Activated B cell treated with CpG ODN at 0.5 μM for 24 hours (primary cell): ENCODE results near the gene LRRC8C. TPM values are rescaled to one million over a fixed set of nuclear protein-coding genes. Genes with fewer than 3 reads are reported as not detected.
A peak's percentile ranks its signal among the peaks of the same experiment; 100 is the strongest.

ENCODE experiments used
- ATAC-seq: fragments of 200-7000 bp; cut with Tn5 transposase; one replicate; pipeline ENCODE4 v1.10.0; 2021; ENCODE audit warnings: low read depth, mild to moderate bottlenecking, moderate library complexity
- CTCF ChIA-PET: fragments of 350-600 bp; sonication (Branson Sonifier 250); formaldehyde crosslinking; loops from one replicate; lab custom pipeline; 2021; ENCODE audit warnings: antibody characterized with exemption; lab: Charles Lee
- POLR2A ChIA-PET: fragments of 350-600 bp; sonication (Branson Sonifier 250); formaldehyde crosslinking; loops from one replicate; lab custom pipeline; 2021; ENCODE audit warnings: antibody characterized with exemption; lab: Charles Lee
- DNase-seq: peaks from one replicate; pipeline ENCODE4 v3.0.0; 2022
- H3K27ac Mint-ChIP-seq: one replicate; pipeline ENCODE4 v1.8.0; 2020; ENCODE audit warnings: mixed read lengths
- H3K27me3 Mint-ChIP-seq: one replicate; pipeline ENCODE4 v1.8.0; 2021; ENCODE audit warnings: mixed read lengths
- H3K36me3 Mint-ChIP-seq: one replicate; pipeline ENCODE4 v1.8.0; 2021; ENCODE audit warnings: low read depth, mixed read lengths
- H3K4me1 Mint-ChIP-seq: one replicate; pipeline ENCODE4 v1.8.0; 2021; ENCODE audit warnings: mixed read lengths
- H3K4me3 Mint-ChIP-seq: one replicate; pipeline ENCODE4 v1.8.0; 2020; ENCODE audit warnings: mild to moderate bottlenecking, mixed read lengths
- H3K9me3 Mint-ChIP-seq: one replicate; pipeline ENCODE4 v1.8.0; 2020; ENCODE audit warnings: mixed read lengths
- CTCF ChIP-seq: fragments of 200-600 bp; IDR thresholded peaks from one replicate; pipeline ENCODE4 v1.8.0; 2022; ENCODE audit warnings: antibody characterized with exemption, mild to moderate bottlenecking
- intact Hi-C: fragments of 100-400 bp; cut with micrococcal nuclease; formaldehyde crosslinking; loops from one replicate; pipeline ENCODE4 v1.15.1; 2024
- total RNA-seq: library from RNA; stranded (reverse); gene quantifications from 2 replicates; pipeline ENCODE4 v1.2.3, GENCODE V29; 2022

Gene LRRC8C
- total RNA-seq, 1 donor from 2014 or later: 8.4 TPM

DNA sequence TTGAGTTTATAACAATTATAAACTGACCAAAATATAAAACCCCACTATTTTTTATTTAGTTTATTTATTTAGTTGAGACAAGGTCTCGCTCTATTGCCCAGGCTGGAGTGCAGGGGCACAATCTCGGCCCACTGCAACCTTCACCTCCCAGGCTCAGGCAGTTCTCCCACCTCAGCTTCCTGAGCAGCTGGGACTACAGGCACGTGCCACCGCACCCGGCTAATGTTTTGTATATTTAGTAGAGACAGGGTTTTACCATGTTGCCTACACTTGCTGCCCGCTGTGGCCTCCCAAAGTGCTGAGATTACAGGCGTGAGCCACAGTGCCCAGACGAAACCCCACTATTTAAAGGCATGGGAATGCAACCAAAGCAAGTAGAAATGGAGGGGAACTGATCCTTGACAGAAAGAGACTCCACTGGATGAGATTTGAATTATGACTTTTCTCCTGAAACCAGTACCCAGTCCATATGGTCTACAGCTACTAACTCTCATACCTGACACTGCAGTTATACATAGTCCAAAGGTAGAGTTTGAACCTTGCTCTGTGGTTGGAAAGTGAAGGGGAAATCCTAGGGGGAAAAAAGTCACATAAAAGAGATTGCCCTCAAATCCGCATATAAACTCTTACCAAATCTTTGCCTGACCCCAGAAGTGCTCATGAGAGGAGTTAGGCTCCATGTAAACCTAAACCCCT, 11.3 kb downstream of the LRRC8C start:
- H3K4me3 Mint-ChIP-seq: no peak overlapping the region
- POLR2A ChIA-PET: interaction anchor here (1.5 kb wide), 1 partner anchor 119 kb away, joined by 4 read pairs; no protein-coding TSS in a partner anchor

GRCh38 chr1:89646259-89646658, 13.3 kb downstream of the LRRC8C start:
- ATAC-seq: no peak
- Mint-ChIP-seq H3K9me3 (peaks cover 2% of the 10 kb centered on the region), H3K4me3 (no peak overlapping the region), H3K36me3 (peaks cover 13% of the 10 kb centered on the region), H3K27me3 (no peaks in the 10 kb centered on the region), H3K27ac (no peak overlapping the region), H3K4me1 (peaks cover 20% of the 10 kb centered on the region)
- DNase-seq: no peak
- intact Hi-C loops: no loop called here
- POLR2A ChIA-PET: no interaction called here
- CTCF ChIA-PET: no interaction called here
- TF ChIP-seq CTCF: no peak

More for the DNA sequence above, 11.3 kb downstream of the LRRC8C start:
- H3K4me1 Mint-ChIP-seq: peaks cover 10% of the 10 kb centered on the region
- intact Hi-C loops: loop anchor here (1.0 to 2.0 kb wide), 2 partner anchors 9 to 15 kb away; no protein-coding TSS in a partner anchor
- TF ChIP-seq CTCF: no peak
- no peak overlapping the region for H3K27ac Mint-ChIP-seq
- peaks cover 2% of the 10 kb centered on the region for H3K9me3 Mint-ChIP-seq
- CTCF ChIA-PET: no interaction called here
- DNase-seq (no peak), ATAC-seq (no peak)
- no peaks in the 10 kb centered on the region for H3K27me3 Mint-ChIP-seq
- peaks cover 11% of the 10 kb centered on the region for H3K36me3 Mint-ChIP-seq

DNA sequence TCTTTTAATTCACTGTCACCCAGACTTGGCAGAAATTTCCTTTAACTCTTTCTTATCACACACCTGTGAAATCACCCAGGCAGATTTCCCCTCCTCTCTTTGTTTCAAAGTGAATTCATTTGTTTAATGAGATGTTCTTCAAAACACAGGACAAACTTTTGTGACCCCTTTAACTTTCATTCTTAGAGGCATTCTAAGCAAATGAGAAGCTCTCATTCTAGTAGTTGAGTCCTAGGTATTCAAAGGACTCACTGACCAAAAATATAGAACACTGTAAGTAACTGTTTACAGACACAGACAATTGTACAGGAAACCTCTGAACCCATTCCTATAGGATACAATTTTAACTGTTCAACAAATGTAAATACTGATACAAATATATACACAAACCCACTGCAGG, 16.9 kb downstream of the LRRC8C start:
- peaks cover 4% of the 10 kb centered on the region for H3K9me3 Mint-ChIP-seq
- H3K36me3 Mint-ChIP-seq: peaks cover 13% of the 10 kb centered on the region
- ChIA-PET POLR2A (no interaction called here), CTCF (interaction anchor here (1.6 kb wide), 1 partner anchor 167 kb away, joined by 3 read pairs; no protein-coding TSS in a partner anchor)
- no peak overlapping the region for H3K27ac Mint-ChIP-seq
- peaks cover 36% of the 10 kb centered on the region for H3K4me1 Mint-ChIP-seq
- DNase-seq (no peak), ATAC-seq (no peak)
- H3K4me3 Mint-ChIP-seq: no peak overlapping the region
- TF ChIP-seq CTCF: no peak
- H3K27me3 Mint-ChIP-seq: no peaks in the 10 kb centered on the region
- intact Hi-C loops: loop anchor here (1.0 kb wide), 1 partner anchor 9 kb away; no protein-coding TSS in a partner anchor

DNA sequence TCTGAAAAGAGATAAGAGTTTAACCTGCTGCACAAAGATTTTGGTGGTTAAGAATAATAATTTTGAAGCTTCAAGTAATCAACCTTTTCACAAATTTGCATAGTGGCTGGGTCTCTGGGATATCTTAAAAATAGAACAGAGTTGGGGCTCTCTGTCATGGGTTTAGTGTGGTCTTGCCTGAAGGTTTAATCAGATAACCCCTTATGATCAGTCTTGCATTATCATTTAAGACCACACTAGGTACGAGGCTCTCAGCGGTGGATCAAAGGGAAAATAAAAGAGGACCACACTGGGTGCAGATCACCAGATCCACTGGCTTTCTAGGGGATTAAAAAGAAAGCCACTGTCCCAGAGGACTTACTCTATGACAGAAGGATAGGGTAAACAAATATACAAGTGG, 19.5 kb downstream of the LRRC8C start:
- no peak for DNase-seq
- no peak for TF ChIP-seq CTCF
- intact Hi-C loops: no loop called here
- peaks cover 45% of the 10 kb centered on the region for H3K4me1 Mint-ChIP-seq
- H3K36me3 Mint-ChIP-seq: peaks cover 3% of the 10 kb centered on the region
- H3K27ac Mint-ChIP-seq: no peak overlapping the region
- H3K4me3 Mint-ChIP-seq: no peak overlapping the region
- peaks cover 2% of the 10 kb centered on the region for H3K9me3 Mint-ChIP-seq
- no peaks in the 10 kb centered on the region for H3K27me3 Mint-ChIP-seq
- ATAC-seq: no peak
- ChIA-PET POLR2A (no interaction called here), CTCF (no interaction called here)

- TF ChIP-seq CTCF: no peak
- no peak for DNase-seq
- peak overlapping the region; percentile 27 for H3K27ac Mint-ChIP-seq
- H3K4me1 Mint-ChIP-seq: peaks cover 54% of the 10 kb centered on the region
- CTCF ChIA-PET: no interaction called here
- intact Hi-C loops: loop anchor here (1.0 to 2.0 kb wide), 2 partner anchors 8 to 13 kb away; no protein-coding TSS in a partner anchor
- POLR2A ChIA-PET: no interaction called here
- H3K9me3 Mint-ChIP-seq: peaks cover 2% of the 10 kb centered on the region
- H3K4me3 Mint-ChIP-seq: no peak overlapping the region
- ATAC-seq: peak; percentile 34
- H3K27me3 Mint-ChIP-seq: no peaks in the 10 kb centered on the region
- peaks cover 4% of the 10 kb centered on the region for H3K36me3 Mint-ChIP-seq
Observed at GRCh38 chr1:89657886-89658285, 25.0 kb downstream of the LRRC8C start.
